Measurements from ENCODE around the gene AKAP11.

DNA sequence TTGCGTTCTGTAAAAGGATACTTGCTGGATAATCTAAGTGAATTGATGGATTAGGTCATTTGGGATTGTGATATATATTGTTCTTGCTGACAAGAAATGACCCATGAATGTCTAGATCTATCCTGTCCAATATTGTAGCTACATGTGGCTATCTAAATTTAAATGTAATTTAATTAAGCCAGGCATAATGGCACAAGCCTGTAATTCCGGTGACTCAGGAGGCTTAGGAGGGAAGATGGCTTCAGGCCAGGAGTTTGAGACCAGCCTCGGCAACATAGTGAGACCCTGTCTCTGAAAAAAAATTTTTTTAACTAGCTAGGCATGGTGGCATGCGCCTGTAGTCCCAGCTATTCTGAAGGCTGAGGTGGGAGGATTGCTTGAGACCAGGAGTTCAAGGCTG lies 39.3 kb upstream of the AKAP11 start:
- no peak for TF ChIP-seq POLR2AphosphoS5 (IDR thresholded peaks at IDR 0.05)
- no peak for TF ChIP-seq POLR2A (IDR thresholded peaks at IDR 0.05)

Measured in breast epithelium (tissue), 3 donors.